WTC11 (cell line): ENCODE measurements around the gene BTD.

Source experiments
- ELF4 ChIP-seq: sonication (generic); formaldehyde crosslinking; IDR thresholded peaks from 2 replicates; pipeline ENCODE4 v1.8.1; 2022; ENCODE audit warnings: low read depth, mild to moderate bottlenecking, moderate library complexity, missing genetic modification reagents
- FOXJ3 ChIP-seq: sonication (generic); formaldehyde crosslinking; IDR thresholded peaks from 2 replicates; pipeline ENCODE4 v1.9.0; 2021; ENCODE audit warnings: missing genetic modification reagents, mild to moderate bottlenecking, borderline replicate concordance
- NR3C1 ChIP-seq: sonication (generic); formaldehyde crosslinking; conservative IDR thresholded peaks from 2 replicates; pipeline ENCODE4 v1.8.1; 2023; ENCODE audit warnings: low read depth, mild to moderate bottlenecking, missing genetic modification reagents
- SOX15 ChIP-seq: fragments of 250-450 bp; sonication (Bioruptor Pico); IDR thresholded peaks from 2 replicates; pipeline ENCODE4 v1.9.0; 2021; ENCODE audit warnings: mild to moderate bottlenecking
- TP53 ChIP-seq: sonication (generic); formaldehyde crosslinking; IDR thresholded peaks from 2 replicates; pipeline ENCODE4 v1.8.1; 2023; ENCODE audit warnings: mild to moderate bottlenecking, missing genetic modification reagents
- ZNF121 ChIP-seq: sonication (generic); formaldehyde crosslinking; IDR thresholded peaks from 2 replicates; pipeline ENCODE4 v1.8.0; 2023; ENCODE audit warnings: missing genetic modification reagents
- TF ChIP-seq, protein P1 (sequence below): fragments of 200-600 bp; IDR thresholded peaks from 2 replicates; pipeline ENCODE4 v1.8.0; 2022; ENCODE audit warnings: antibody characterized with exemption
- TF ChIP-seq, protein P2 (sequence below): sonication (generic); formaldehyde crosslinking; IDR thresholded peaks from 2 replicates; pipeline ENCODE4 v1.8.1; 2023; ENCODE audit warnings: mild to moderate bottlenecking, missing genetic modification reagents, borderline replicate concordance
- TF ChIP-seq, protein P3 (sequence below): sonication (generic); formaldehyde crosslinking; IDR thresholded peaks from 2 replicates; pipeline ENCODE4 v1.8.0; 2022; ENCODE audit warnings: mild to moderate bottlenecking, missing genetic modification reagents
- TF ChIP-seq, protein P4 (sequence below): sonication (generic); formaldehyde crosslinking; conservative IDR thresholded peaks from 2 replicates; pipeline ENCODE4 v1.8.1; 2022; ENCODE audit warnings: mild to moderate bottlenecking, missing genetic modification reagents
- TF ChIP-seq, protein P5 (sequence below): sonication (generic); formaldehyde crosslinking; IDR thresholded peaks from 2 replicates; pipeline ENCODE4 v1.8.0; 2022; ENCODE audit warnings: mild to moderate bottlenecking, missing genetic modification reagents

DNA sequence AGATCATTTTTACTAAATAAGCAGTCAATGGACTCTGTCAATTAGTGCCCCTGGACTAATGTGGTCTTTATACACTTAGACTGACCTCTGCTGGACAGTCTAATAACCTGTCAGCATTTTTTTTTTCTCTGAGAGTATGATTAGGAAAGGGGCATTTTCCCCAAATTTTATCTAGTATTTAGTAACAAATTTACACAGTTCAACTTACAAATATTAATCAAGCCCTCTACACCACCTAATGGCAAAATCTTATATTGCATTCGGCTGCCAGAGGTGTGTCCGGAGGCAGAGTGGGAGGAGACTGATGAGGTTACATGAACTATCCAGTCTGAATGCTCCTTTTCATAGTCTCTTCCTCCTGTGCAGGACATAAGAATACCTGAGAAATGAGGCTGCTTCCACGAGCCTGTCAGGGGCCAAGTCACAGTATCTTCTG lies 44.0 kb upstream of the BTD start:
- TF ChIP-seq, protein P1, sequence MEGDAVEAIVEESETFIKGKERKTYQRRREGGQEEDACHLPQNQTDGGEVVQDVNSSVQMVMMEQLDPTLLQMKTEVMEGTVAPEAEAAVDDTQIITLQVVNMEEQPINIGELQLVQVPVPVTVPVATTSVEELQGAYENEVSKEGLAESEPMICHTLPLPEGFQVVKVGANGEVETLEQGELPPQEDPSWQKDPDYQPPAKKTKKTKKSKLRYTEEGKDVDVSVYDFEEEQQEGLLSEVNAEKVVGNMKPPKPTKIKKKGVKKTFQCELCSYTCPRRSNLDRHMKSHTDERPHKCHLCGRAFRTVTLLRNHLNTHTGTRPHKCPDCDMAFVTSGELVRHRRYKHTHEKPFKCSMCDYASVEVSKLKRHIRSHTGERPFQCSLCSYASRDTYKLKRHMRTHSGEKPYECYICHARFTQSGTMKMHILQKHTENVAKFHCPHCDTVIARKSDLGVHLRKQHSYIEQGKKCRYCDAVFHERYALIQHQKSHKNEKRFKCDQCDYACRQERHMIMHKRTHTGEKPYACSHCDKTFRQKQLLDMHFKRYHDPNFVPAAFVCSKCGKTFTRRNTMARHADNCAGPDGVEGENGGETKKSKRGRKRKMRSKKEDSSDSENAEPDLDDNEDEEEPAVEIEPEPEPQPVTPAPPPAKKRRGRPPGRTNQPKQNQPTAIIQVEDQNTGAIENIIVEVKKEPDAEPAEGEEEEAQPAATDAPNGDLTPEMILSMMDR: peak; percentile 36; the same call in 1 of the 2 replicates
- TF ChIP-seq TP53 (no peak), SOX15 (CRISPR knock-in tag) (no peak), FOXJ3 (CRISPR knock-in tag) (no peak), NR3C1 (CRISPR knock-in tag) (no peak), ELF4 (CRISPR knock-in tag) (no peak), ZNF121 (no peak)
- TF ChIP-seq, protein P2, sequence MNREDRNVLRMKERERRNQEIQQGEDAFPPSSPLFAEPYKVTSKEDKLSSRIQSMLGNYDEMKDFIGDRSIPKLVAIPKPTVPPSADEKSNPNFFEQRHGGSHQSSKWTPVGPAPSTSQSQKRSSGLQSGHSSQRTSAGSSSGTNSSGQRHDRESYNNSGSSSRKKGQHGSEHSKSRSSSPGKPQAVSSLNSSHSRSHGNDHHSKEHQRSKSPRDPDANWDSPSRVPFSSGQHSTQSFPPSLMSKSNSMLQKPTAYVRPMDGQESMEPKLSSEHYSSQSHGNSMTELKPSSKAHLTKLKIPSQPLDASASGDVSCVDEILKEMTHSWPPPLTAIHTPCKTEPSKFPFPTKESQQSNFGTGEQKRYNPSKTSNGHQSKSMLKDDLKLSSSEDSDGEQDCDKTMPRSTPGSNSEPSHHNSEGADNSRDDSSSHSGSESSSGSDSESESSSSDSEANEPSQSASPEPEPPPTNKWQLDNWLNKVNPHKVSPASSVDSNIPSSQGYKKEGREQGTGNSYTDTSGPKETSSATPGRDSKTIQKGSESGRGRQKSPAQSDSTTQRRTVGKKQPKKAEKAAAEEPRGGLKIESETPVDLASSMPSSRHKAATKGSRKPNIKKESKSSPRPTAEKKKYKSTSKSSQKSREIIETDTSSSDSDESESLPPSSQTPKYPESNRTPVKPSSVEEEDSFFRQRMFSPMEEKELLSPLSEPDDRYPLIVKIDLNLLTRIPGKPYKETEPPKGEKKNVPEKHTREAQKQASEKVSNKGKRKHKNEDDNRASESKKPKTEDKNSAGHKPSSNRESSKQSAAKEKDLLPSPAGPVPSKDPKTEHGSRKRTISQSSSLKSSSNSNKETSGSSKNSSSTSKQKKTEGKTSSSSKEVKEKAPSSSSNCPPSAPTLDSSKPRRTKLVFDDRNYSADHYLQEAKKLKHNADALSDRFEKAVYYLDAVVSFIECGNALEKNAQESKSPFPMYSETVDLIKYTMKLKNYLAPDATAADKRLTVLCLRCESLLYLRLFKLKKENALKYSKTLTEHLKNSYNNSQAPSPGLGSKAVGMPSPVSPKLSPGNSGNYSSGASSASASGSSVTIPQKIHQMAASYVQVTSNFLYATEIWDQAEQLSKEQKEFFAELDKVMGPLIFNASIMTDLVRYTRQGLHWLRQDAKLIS (CRISPR knock-in tag): no peak
- TF ChIP-seq, protein P3, sequence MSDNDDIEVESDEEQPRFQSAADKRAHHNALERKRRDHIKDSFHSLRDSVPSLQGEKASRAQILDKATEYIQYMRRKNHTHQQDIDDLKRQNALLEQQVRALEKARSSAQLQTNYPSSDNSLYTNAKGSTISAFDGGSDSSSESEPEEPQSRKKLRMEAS (CRISPR knock-in tag): no peak
- TF ChIP-seq, protein P4, sequence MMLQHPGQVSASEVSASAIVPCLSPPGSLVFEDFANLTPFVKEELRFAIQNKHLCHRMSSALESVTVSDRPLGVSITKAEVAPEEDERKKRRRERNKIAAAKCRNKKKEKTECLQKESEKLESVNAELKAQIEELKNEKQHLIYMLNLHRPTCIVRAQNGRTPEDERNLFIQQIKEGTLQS (CRISPR knock-in tag): no peak
- TF ChIP-seq, protein P5, sequence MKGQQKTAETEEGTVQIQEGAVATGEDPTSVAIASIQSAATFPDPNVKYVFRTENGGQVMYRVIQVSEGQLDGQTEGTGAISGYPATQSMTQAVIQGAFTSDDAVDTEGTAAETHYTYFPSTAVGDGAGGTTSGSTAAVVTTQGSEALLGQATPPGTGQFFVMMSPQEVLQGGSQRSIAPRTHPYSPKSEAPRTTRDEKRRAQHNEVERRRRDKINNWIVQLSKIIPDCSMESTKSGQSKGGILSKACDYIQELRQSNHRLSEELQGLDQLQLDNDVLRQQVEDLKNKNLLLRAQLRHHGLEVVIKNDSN: no peak
